ENCODE results near the gene IL6ST. TPM values are rescaled to one million over a fixed set of nuclear protein-coding genes. Genes with fewer than 3 reads are reported as not detected.
"Not testable (repeated sequence)": the region's sequence is repeated elsewhere in the genome, so short reads cannot be mapped to it uniquely, and the experiment has no call there.

IL6ST gene
- total RNA-seq, 1 donor from 2014 or later, result 154 TPM

- DNase-seq (ENCODE audit: low spot score) (no peak), ATAC-seq (peak; percentile 15)
Observed at GRCh38 chr5:56006094-56006493, 11.3 kb upstream of the IL6ST start.

GRCh38 chr5:56004874-56005273 lies 10.1 kb upstream of the IL6ST start:
- DNase-seq (ENCODE audit: low spot score) (no peak), ATAC-seq (no peak)

- DNase-seq (ENCODE audit: low spot score) (no peak), ATAC-seq (no peak)
Observed at GRCh38 chr5:56003679-56004078, 8.9 kb upstream of the IL6ST start.

- peak; percentile 97 for ATAC-seq
- peak; percentile 59 for DNase-seq (ENCODE audit: low spot score)
Observed at GRCh38 chr5:56003179-56003578, 8.4 kb upstream of the IL6ST start.

- ATAC-seq, result no peak
Observed at GRCh38 chr5:56002303-56002702, 7.5 kb upstream of the IL6ST start.

GRCh38 chr5:56000221-56000620 lies 5.5 kb upstream of the IL6ST start:
- ATAC-seq; DNase-seq (ENCODE audit: low spot score): not testable (repeated sequence)

More at GRCh38 chr5:56002303-56002702, 7.5 kb upstream of the IL6ST start:
- no peak for DNase-seq (ENCODE audit: low spot score)

- no peak for ATAC-seq
- DNase-seq (ENCODE audit: low spot score), result no peak
Observed at GRCh38 chr5:55998966-55999365, 4.2 kb upstream of the IL6ST start.

- ATAC-seq (no peak), DNase-seq (ENCODE audit: low spot score) (no peak)
Observed at GRCh38 chr5:55997742-55998351, 3.1 kb upstream of the IL6ST start.

GRCh38 chr5:55994998-55995914 lies 493 bp upstream of the IL6ST start:
- peak; percentile 90 for ATAC-seq
- DNase-seq (ENCODE audit: low spot score), result peak; percentile 99

- DNase-seq (ENCODE audit: low spot score) (no peak), ATAC-seq (no peak)
Observed at GRCh38 chr5:55993731-55994494, 850 bp downstream of the IL6ST start.

- DNase-seq (ENCODE audit: low spot score) (no peak), ATAC-seq (no peak)
Observed at GRCh38 chr5:55993013-55993412, 1.8 kb downstream of the IL6ST start.

- DNase-seq (ENCODE audit: low spot score) (no peak), ATAC-seq (no peak)
Observed at GRCh38 chr5:55991768-55992486, 2.8 kb downstream of the IL6ST start.

GRCh38 chr5:55990895-55991294 lies 3.9 kb downstream of the IL6ST start:
- DNase-seq (ENCODE audit: low spot score); ATAC-seq: not testable (repeated sequence)

- no peak for DNase-seq (ENCODE audit: low spot score)
- peak; percentile 23 for ATAC-seq
Observed at GRCh38 chr5:55989860-55990259, 4.9 kb downstream of the IL6ST start.

GRCh38 chr5:55988979-55989638 lies 5.7 kb downstream of the IL6ST start:
- ATAC-seq, result peak; percentile 61
- DNase-seq (ENCODE audit: low spot score), result no peak

GRCh38 chr5:55988428-55988827 lies 6.3 kb downstream of the IL6ST start:
- DNase-seq (ENCODE audit: low spot score); ATAC-seq: not testable (repeated sequence)

GRCh38 chr5:55986931-55987330 lies 7.8 kb downstream of the IL6ST start:
- ATAC-seq (no peak), DNase-seq (ENCODE audit: low spot score) (no peak)

- DNase-seq (ENCODE audit: low spot score) (no peak), ATAC-seq (no peak)
Observed at GRCh38 chr5:55985181-55985580, 9.6 kb downstream of the IL6ST start.

- ATAC-seq, result no peak
Observed at GRCh38 chr5:55983986-55984385, 10.8 kb downstream of the IL6ST start.

GRCh38 chr5:55982957-55983381 lies 11.8 kb downstream of the IL6ST start:
- ATAC-seq, result peak; percentile 65
- DNase-seq (ENCODE audit: low spot score), result no peak

More at GRCh38 chr5:55983986-55984385, 10.8 kb downstream of the IL6ST start:
- no peak for DNase-seq (ENCODE audit: low spot score)

Data from left lobe of liver (tissue), 2 donors.